ENCODE results near the gene UNC13B. TPM values are rescaled to one million over a fixed set of nuclear protein-coding genes. Genes with fewer than 3 reads are reported as not detected.

The UNC13B gene
- total RNA-seq, 2 experiments from 2014 or later, result 2.7 to 4.0 TPM

- peak; percentile 42 for ATAC-seq
- Mint-ChIP-seq H3K9me3 (ENCODE audit: low read depth) (no peaks in the 10 kb centered on the region), H3K4me1 (no peaks in the 10 kb centered on the region), H3K27ac (no peak overlapping the region), H3K4me3 (no peak overlapping the region), H3K27me3 (peaks cover 2% of the 10 kb centered on the region), H3K36me3 (ENCODE audit: low read depth) (no peaks in the 10 kb centered on the region)
- intact Hi-C loops (cut with DNase I, micrococcal nuclease), result loop anchor here (1.0 to 2.0 kb wide), 2 partner anchors 143 to 218 kb away; no protein-coding TSS in a partner anchor
- POLR2A ChIA-PET, result no interaction called here
- DNase-seq, result peak; percentile 68
- CTCF ChIA-PET, result interaction anchor here (0.6 to 2.2 kb wide), 13 partner anchors 9 to 453 kb away, joined by 3 to 15 read pairs (median 3); no protein-coding TSS in a partner anchor
Observed at GRCh38 chr9:35258660-35259474, 97.1 kb downstream of the UNC13B start.

DNA sequence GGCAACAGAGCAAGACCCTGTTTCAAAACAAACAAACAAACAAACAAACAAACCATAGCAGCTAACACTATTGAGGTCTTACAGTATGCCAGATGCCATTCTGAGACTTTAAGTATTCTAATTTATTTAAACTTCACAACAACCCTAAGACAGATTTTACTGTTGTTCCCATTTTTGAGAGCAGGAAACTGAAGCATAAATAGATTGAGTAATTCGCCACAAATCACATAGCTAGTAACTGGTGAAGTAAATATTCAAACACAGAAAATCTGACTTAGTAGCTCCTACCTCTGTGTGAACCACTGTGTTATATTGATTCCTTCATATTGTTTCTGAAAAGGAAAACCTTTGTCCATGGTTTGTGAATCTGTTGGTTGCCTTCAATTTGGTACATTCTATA is 98.4 kb downstream of the UNC13B start:
- no peak for DNase-seq
- H3K27me3 Mint-ChIP-seq, result peaks cover 5% of the 10 kb centered on the region
- POLR2A ChIA-PET, result no interaction called here
- no peak overlapping the region for H3K4me3 Mint-ChIP-seq
- H3K36me3 Mint-ChIP-seq (ENCODE audit: low read depth), result no peaks in the 10 kb centered on the region
- H3K27ac Mint-ChIP-seq, result no peak overlapping the region
- CTCF ChIA-PET, result interaction anchor here (1.4 to 2.2 kb wide), 2 partner anchors 17 to 143 kb away, joined by 9 to 15 read pairs; no protein-coding TSS in a partner anchor
- H3K4me1 Mint-ChIP-seq, result no peaks in the 10 kb centered on the region
- intact Hi-C loops (cut with DNase I, micrococcal nuclease), result no loop called here
- no peaks in the 10 kb centered on the region for H3K9me3 Mint-ChIP-seq (ENCODE audit: low read depth)
- no peak for ATAC-seq

DNA sequence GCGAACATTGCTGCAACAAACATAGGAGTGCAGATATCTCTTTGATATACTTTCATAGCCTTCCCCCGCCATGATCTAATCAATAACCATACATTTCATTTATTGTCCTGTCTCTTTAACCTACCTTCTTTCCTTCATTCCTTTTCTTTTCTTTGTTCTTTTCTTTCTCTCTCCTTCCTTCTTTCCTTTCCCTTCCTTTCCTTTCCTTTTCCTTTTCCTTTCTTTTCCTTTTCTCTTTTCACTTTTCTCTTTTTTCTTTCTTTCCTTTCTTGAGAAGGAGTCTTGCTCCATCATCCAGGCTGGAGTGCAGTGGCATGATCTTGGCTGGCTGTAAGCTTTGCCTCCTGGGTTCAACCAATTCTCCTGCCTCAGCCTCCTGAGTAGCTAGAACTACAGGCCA is 100.3 kb downstream of the UNC13B start:
- H3K36me3 Mint-ChIP-seq (ENCODE audit: low read depth), result no peaks in the 10 kb centered on the region

DNA sequence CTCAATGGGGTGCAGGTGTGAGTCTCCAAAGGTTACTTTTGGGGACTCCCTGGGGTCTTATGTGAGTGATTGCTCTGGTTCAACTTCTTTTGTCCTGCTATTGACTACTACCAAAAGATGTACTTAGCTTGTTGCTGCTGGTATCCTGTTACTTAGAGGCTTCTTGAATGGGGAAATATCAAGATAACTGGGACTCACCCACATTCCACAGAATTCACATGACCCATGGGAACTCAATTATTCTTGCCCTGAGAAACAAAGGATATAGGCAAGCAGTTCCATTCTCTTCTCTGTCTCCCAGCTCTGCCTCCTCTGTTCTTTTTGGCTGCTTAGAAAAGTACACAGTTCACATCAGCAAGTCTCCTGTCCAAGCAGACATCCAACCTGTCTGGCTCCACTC is 105.9 kb downstream of the UNC13B start:
- Mint-ChIP-seq H3K4me1 (no peaks in the 10 kb centered on the region), H3K27me3 (peaks cover 24% of the 10 kb centered on the region), H3K27ac (no peak overlapping the region), H3K9me3 (ENCODE audit: low read depth) (no peaks in the 10 kb centered on the region), H3K4me3 (no peak overlapping the region), H3K36me3 (ENCODE audit: low read depth) (no peaks in the 10 kb centered on the region)
- CTCF ChIA-PET, result no interaction called here
- ATAC-seq (no peak), DNase-seq (no peak)
- POLR2A ChIA-PET, result no interaction called here
- intact Hi-C loops (cut with DNase I, micrococcal nuclease), result no loop called here

More for the DNA sequence above, 100.3 kb downstream of the UNC13B start:
- intact Hi-C loops (cut with DNase I, micrococcal nuclease), result no loop called here
- Mint-ChIP-seq H3K27me3 (peaks cover 6% of the 10 kb centered on the region), H3K27ac (no peak overlapping the region), H3K4me3 (no peak overlapping the region), H3K9me3 (ENCODE audit: low read depth) (no peaks in the 10 kb centered on the region), H3K4me1 (no peaks in the 10 kb centered on the region)
- ChIA-PET CTCF (no interaction called here), POLR2A (no interaction called here)
- ATAC-seq (no peak), DNase-seq (no peak)

- H3K36me3 Mint-ChIP-seq (ENCODE audit: low read depth), result no peaks in the 10 kb centered on the region
- no peak for ATAC-seq
- peaks cover 23% of the 10 kb centered on the region for H3K27me3 Mint-ChIP-seq
- no peaks in the 10 kb centered on the region for H3K9me3 Mint-ChIP-seq (ENCODE audit: low read depth)
- ChIA-PET CTCF (interaction anchor here (0.6 kb wide), 1 partner anchor 13 kb away, joined by 3 read pairs; no protein-coding TSS in a partner anchor), POLR2A (no interaction called here)
- no peak overlapping the region for H3K27ac Mint-ChIP-seq
- H3K4me1 Mint-ChIP-seq, result no peaks in the 10 kb centered on the region
- no peak for DNase-seq
- intact Hi-C loops (cut with DNase I, micrococcal nuclease), result no loop called here
- no peak overlapping the region for H3K4me3 Mint-ChIP-seq
Observed at GRCh38 chr9:35269919-35270318, 108.1 kb downstream of the UNC13B start.

GRCh38 chr9:35271637-35272036 is 109.8 kb downstream of the UNC13B start:
- H3K4me3 Mint-ChIP-seq, result no peak overlapping the region
- intact Hi-C loops (cut with DNase I, micrococcal nuclease), result no loop called here
- CTCF ChIA-PET, result no interaction called here
- H3K36me3 Mint-ChIP-seq (ENCODE audit: low read depth), result no peaks in the 10 kb centered on the region
- ATAC-seq (peak; percentile 33), DNase-seq (peak; percentile 19)
- H3K27me3 Mint-ChIP-seq, result peaks cover 20% of the 10 kb centered on the region
- H3K9me3 Mint-ChIP-seq (ENCODE audit: low read depth), result no peaks in the 10 kb centered on the region
- POLR2A ChIA-PET, result no interaction called here
- peaks cover 10% of the 10 kb centered on the region for H3K4me1 Mint-ChIP-seq
- no peak overlapping the region for H3K27ac Mint-ChIP-seq

DNA sequence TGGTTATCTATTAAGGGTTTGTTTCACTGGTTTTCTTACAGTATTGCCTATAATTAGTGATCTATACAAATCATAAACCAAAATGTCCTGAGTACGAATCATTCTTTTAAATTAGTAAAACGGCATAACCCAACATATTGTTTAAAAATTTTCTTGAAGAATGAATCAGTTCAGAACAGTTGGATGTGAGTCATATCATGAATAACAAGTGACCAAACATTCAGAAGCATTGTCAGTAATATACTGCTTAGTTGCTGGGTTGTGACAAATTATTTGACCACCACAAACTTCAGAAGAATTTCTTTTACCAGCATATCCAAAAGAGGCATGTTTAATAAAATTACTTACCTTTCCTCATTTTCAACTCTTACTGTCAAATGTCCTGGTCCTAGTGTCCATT is 111.2 kb downstream of the UNC13B start:
- DNase-seq, result no peak
- ChIA-PET POLR2A (no interaction called here), CTCF (interaction anchor here (1.2 kb wide), 1 partner anchor 25 kb away, joined by 3 read pairs; no protein-coding TSS in a partner anchor)
- peak; percentile 21 for ATAC-seq
- Mint-ChIP-seq H3K9me3 (ENCODE audit: low read depth) (no peaks in the 10 kb centered on the region), H3K36me3 (ENCODE audit: low read depth) (no peaks in the 10 kb centered on the region), H3K4me1 (peaks cover 23% of the 10 kb centered on the region), H3K27me3 (peaks cover 16% of the 10 kb centered on the region), H3K4me3 (no peak overlapping the region), H3K27ac (no peak overlapping the region)
- intact Hi-C loops (cut with DNase I, micrococcal nuclease), result no loop called here

- H3K27me3 Mint-ChIP-seq, result peaks cover 12% of the 10 kb centered on the region
- DNase-seq, result no peak
- no peaks in the 10 kb centered on the region for H3K9me3 Mint-ChIP-seq (ENCODE audit: low read depth)
- no peaks in the 10 kb centered on the region for H3K36me3 Mint-ChIP-seq (ENCODE audit: low read depth)
- ChIA-PET CTCF (interaction anchor here (1.2 kb wide), 1 partner anchor 24 kb away, joined by 3 read pairs; no protein-coding TSS in a partner anchor), POLR2A (interaction anchor here (0.7 kb wide), 1 partner anchor 1368 kb away, joined by 5 read pairs; no protein-coding TSS in a partner anchor)
- peaks cover 28% of the 10 kb centered on the region for H3K4me1 Mint-ChIP-seq
- no peak overlapping the region for H3K27ac Mint-ChIP-seq
- no peak for ATAC-seq
- intact Hi-C loops (cut with DNase I, micrococcal nuclease), result no loop called here
- H3K4me3 Mint-ChIP-seq, result no peak overlapping the region
Observed at GRCh38 chr9:35273591-35273990, 111.8 kb downstream of the UNC13B start.

GRCh38 chr9:35274993-35275392 is 113.2 kb downstream of the UNC13B start:
- peaks cover 8% of the 10 kb centered on the region for H3K27me3 Mint-ChIP-seq
- DNase-seq, result no peak
- no peak for ATAC-seq
- intact Hi-C loops (cut with DNase I, micrococcal nuclease), result loop anchor here in 1 of 2 experiments (5.0 kb wide), 1 partner anchor 158 kb away; the partner anchor contains the start of gene ATOSB
- H3K4me3 Mint-ChIP-seq, result no peak overlapping the region
- ChIA-PET POLR2A (interaction anchor here (0.7 kb wide), 2 partner anchors 235 to 301 kb away, joined by 3 read pairs; no protein-coding TSS in a partner anchor), CTCF (interaction anchor here (1.0 kb wide), 1 partner anchor 16 kb away, joined by 5 read pairs; no protein-coding TSS in a partner anchor)
- H3K4me1 Mint-ChIP-seq, result peaks cover 28% of the 10 kb centered on the region
- H3K9me3 Mint-ChIP-seq (ENCODE audit: low read depth), result no peaks in the 10 kb centered on the region
- no peaks in the 10 kb centered on the region for H3K36me3 Mint-ChIP-seq (ENCODE audit: low read depth)
- no peak overlapping the region for H3K27ac Mint-ChIP-seq

GRCh38 chr9:35277171-35277520 is 115.3 kb downstream of the UNC13B start:
- no peak overlapping the region for H3K4me3 Mint-ChIP-seq

GRCh38 chr9:35277628-35278359 is 116.0 kb downstream of the UNC13B start:
- DNase-seq, result no peak
- Mint-ChIP-seq H3K27ac (no peak overlapping the region), H3K9me3 (ENCODE audit: low read depth) (no peaks in the 10 kb centered on the region), H3K4me1 (peaks cover 28% of the 10 kb centered on the region), H3K4me3 (no peak overlapping the region), H3K36me3 (ENCODE audit: low read depth) (no peaks in the 10 kb centered on the region), H3K27me3 (no peaks in the 10 kb centered on the region)
- intact Hi-C loops (cut with DNase I, micrococcal nuclease), result loop anchor here in 1 of 2 experiments (5.0 kb wide), 1 partner anchor 160 kb away; the partner anchor contains the start of gene ATOSB
- CTCF ChIA-PET, result interaction anchor here (0.6 to 1.1 kb wide), 3 partner anchors 20 to 379 kb away, joined by 3 to 4 read pairs (median 3); no protein-coding TSS in a partner anchor
- POLR2A ChIA-PET, result no interaction called here
- ATAC-seq, result peak; percentile 47

More at GRCh38 chr9:35277171-35277520, 115.3 kb downstream of the UNC13B start:
- ChIA-PET POLR2A (no interaction called here), CTCF (interaction anchor here (0.7 to 1.1 kb wide), 2 partner anchors 19 to 22 kb away, joined by 3 to 4 read pairs; no protein-coding TSS in a partner anchor)
- H3K27me3 Mint-ChIP-seq, result no peaks in the 10 kb centered on the region
- H3K9me3 Mint-ChIP-seq (ENCODE audit: low read depth), result no peaks in the 10 kb centered on the region
- intact Hi-C loops (cut with DNase I, micrococcal nuclease), result loop anchor here in 1 of 2 experiments (5.0 kb wide), 1 partner anchor 160 kb away; the partner anchor contains the start of gene ATOSB
- H3K27ac Mint-ChIP-seq, result no peak overlapping the region
- DNase-seq (no peak), ATAC-seq (no peak)
- H3K4me1 Mint-ChIP-seq, result peaks cover 28% of the 10 kb centered on the region
- H3K36me3 Mint-ChIP-seq (ENCODE audit: low read depth), result no peaks in the 10 kb centered on the region

All from activated CD4-positive, alpha-beta T cell treated with anti-CD3 and anti-CD28 coated beads for 36 hours (primary cell).